GM10266 (cell line): ENCODE data around the gene SDF4.

Experiments
- DNase-seq: peaks from one replicate; pipeline ENCODE4 v3.0.0; 2012; ENCODE audit errors: extremely low spot score
- CTCF ChIP-seq: IDR thresholded peaks from 2 replicates; pipeline ENCODE4 v1.5.1; 2012; ENCODE audit warnings: mild to moderate bottlenecking, low read depth; ENCODE audit not compliant: control insufficient read depth, insufficient read depth; ENCODE audit errors: missing control alignments

Gene SDF4

GRCh38 chr1:1236176-1236763 is 4.5 kb upstream of the SDF4 start:
- DNase-seq: no peak
- TF ChIP-seq CTCF: no peak

GRCh38 chr1:1235016-1235744 is 3.4 kb upstream of the SDF4 start:
- DNase-seq: no peak
- no peak for TF ChIP-seq CTCF

- no peak for DNase-seq
- no peak for TF ChIP-seq CTCF
Observed at GRCh38 chr1:1234180-1234808, 2.5 kb upstream of the SDF4 start.

GRCh38 chr1:1233567-1233892 is 1.7 kb upstream of the SDF4 start:
- TF ChIP-seq CTCF: no peak

GRCh38 chr1:1232796-1233566 is 1.2 kb upstream of the SDF4 start:
- DNase-seq: no peak
- no peak for TF ChIP-seq CTCF

More at GRCh38 chr1:1233567-1233892, 1.7 kb upstream of the SDF4 start:
- no peak for DNase-seq

GRCh38 chr1:1232208-1232795 is 501 bp upstream of the SDF4 start, which contains the start of gene B3GALT6:
Gene B3GALT6 (plus strand): TSS chr1:1232237. CDS start chr1:1232279, 42 bp downstream.
- no peak for TF ChIP-seq CTCF
- DNase-seq: no peak
